GM12865 (cell line): Measurements from ENCODE around the gene MOK.

Source experiments
- DNase-seq: peaks from one replicate; pipeline ENCODE4 v3.0.0; 2010; ENCODE audit warnings: low read depth
- H3K4me3 ChIP-seq: 2 replicates; pipeline ENCODE4 v1.5.1; 2011; ENCODE audit warnings: mild to moderate bottlenecking, low read depth, low read length, control low read depth
- TF ChIP-seq, protein P1 (sequence below): IDR thresholded peaks from 2 replicates; pipeline ENCODE4 v1.5.1; 2011; ENCODE audit warnings: low read length, control low read depth, low read depth, inconsistent platforms; ENCODE audit not compliant: insufficient read depth; ENCODE audit errors: missing control alignments

MOK gene

GRCh38 chr14:102219316-102219715 is 85.6 kb downstream of the MOK start:
- H3K4me3 ChIP-seq = no peak overlapping the region
- TF ChIP-seq, protein P1, sequence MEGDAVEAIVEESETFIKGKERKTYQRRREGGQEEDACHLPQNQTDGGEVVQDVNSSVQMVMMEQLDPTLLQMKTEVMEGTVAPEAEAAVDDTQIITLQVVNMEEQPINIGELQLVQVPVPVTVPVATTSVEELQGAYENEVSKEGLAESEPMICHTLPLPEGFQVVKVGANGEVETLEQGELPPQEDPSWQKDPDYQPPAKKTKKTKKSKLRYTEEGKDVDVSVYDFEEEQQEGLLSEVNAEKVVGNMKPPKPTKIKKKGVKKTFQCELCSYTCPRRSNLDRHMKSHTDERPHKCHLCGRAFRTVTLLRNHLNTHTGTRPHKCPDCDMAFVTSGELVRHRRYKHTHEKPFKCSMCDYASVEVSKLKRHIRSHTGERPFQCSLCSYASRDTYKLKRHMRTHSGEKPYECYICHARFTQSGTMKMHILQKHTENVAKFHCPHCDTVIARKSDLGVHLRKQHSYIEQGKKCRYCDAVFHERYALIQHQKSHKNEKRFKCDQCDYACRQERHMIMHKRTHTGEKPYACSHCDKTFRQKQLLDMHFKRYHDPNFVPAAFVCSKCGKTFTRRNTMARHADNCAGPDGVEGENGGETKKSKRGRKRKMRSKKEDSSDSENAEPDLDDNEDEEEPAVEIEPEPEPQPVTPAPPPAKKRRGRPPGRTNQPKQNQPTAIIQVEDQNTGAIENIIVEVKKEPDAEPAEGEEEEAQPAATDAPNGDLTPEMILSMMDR = no peak
- DNase-seq = no peak

DNA sequence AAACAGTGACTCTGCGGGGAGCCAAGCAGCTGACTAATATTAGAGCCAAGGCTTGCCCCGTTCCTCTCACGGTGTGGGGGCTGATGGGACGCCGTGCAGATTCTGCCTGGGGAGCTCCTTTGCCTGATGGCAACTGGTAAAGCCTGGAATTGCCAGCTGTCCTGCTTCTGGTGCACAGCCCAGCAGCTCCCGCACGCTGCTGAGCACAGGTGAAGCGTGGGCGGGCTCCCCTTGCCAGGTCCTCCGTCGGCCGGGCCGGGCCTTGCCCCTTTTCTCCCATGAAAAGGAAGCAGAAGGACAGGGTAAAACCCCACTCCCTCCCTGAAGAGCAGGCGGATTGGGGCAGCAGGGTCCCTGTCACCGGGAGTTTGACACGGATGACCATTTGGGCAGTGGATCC is 86.3 kb downstream of the MOK start:
- no peak for DNase-seq
- H3K4me3 ChIP-seq = no peak overlapping the region
- TF ChIP-seq, protein P1 = no peak

GRCh38 chr14:102217987-102218421 is 87.0 kb downstream of the MOK start:
- DNase-seq = no peak
- H3K4me3 ChIP-seq = no peak overlapping the region

GRCh38 chr14:102217399-102217798 is 87.6 kb downstream of the MOK start:
- DNase-seq = no peak
- TF ChIP-seq, protein P1 = no peak
- H3K4me3 ChIP-seq = no peak overlapping the region

More at GRCh38 chr14:102217987-102218421, 87.0 kb downstream of the MOK start:
- TF ChIP-seq, protein P1 = no peak

DNA sequence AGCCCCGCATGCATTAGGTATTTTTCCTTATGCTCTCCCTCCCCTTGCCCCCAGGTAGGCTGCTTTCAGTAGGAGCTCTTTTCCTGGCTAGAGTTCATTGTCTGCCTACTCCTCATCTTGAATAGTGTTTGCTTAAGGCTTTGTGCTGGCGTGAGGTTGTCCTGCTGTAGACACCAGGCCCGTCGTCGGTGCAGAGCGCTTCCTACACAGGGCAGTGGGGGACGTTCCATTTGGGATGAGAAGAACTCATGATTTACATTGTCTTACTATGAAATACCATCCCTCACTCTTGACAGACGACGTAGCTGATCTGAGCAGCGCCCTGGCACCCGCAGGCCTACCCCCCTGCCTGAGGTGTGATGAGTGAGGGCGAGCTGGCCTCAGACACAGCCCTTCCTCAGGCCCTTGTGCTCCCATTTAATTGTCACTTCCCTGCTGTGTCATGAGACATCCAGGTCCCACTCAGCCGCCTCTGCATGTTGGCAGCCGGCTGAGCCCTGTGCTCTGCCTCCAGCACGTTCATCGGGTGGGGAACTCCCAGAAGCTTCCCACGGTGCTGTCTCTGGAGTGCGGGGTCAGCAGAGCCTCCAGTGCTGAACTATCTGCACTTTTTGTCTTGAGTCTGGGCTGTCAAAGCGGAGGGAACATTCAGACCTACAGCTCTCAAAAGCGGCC is 89.3 kb downstream of the MOK start:
- DNase-seq = no peak
- TF ChIP-seq, protein P1 = no peak
- no peak overlapping the region for H3K4me3 ChIP-seq

GRCh38 chr14:102215071-102215470 is 89.9 kb downstream of the MOK start:
- TF ChIP-seq, protein P1 = no peak
- DNase-seq = no peak
- no peak overlapping the region for H3K4me3 ChIP-seq
